Measurements from ENCODE around the gene MBLAC1.

DNA sequence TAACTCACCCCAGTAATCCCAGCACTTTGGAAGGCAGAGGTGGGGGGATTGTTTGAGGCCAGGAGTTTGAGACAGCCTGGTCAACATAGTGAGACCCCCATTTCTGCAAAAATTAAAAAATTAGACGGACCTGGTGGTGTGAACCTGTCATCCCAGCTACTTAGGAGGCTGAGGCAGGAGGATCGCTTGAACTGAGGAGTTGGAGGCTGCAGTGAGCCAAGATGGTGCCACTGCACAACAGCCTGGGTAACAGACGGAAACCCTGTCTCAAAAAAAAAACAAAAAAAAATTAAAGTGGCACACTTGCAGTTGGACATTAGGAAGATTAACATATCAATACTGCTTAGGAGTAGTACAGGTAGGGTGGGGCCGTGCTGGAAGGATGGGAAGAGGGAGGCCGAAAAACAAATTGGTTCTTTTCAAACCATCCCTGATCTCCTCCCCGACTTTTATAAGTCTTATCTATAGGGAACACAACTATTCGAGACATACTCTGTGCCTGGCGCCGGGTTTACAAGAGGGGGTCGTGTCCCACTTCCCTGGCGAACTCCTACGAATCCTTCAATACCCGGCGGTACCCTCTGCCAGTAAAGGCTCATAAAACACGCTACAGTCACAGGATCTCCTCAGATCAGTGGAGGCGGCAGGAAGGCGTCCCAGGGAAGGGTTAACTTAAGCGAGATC, 8.2 kb upstream of the MBLAC1 start:
- TF ChIP-seq, protein P1, sequence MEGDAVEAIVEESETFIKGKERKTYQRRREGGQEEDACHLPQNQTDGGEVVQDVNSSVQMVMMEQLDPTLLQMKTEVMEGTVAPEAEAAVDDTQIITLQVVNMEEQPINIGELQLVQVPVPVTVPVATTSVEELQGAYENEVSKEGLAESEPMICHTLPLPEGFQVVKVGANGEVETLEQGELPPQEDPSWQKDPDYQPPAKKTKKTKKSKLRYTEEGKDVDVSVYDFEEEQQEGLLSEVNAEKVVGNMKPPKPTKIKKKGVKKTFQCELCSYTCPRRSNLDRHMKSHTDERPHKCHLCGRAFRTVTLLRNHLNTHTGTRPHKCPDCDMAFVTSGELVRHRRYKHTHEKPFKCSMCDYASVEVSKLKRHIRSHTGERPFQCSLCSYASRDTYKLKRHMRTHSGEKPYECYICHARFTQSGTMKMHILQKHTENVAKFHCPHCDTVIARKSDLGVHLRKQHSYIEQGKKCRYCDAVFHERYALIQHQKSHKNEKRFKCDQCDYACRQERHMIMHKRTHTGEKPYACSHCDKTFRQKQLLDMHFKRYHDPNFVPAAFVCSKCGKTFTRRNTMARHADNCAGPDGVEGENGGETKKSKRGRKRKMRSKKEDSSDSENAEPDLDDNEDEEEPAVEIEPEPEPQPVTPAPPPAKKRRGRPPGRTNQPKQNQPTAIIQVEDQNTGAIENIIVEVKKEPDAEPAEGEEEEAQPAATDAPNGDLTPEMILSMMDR (IDR thresholded peaks at IDR 0.05; ENCODE audit: poor library complexity, severe bottlenecking) = no peak
- TF ChIP-seq EP300 (conservative IDR thresholded peaks at IDR 0.05; ENCODE audit: poor library complexity, severe bottlenecking) (no peak), TAF1 (IDR thresholded peaks at IDR 0.05; ENCODE audit: low read depth) (no peak), POLR2AphosphoS5 (IDR thresholded peaks at IDR 0.05) (no peak), SMC3 (conservative IDR thresholded peaks at IDR 0.05; ENCODE audit: poor library complexity) (no peak), EZH2 (IDR thresholded peaks at IDR 0.05; ENCODE audit: borderline replicate concordance, insufficient read depth, low read length, poor library complexity, severe bottlenecking) (no peak), MXI1 (conservative IDR thresholded peaks at IDR 0.05; ENCODE audit: poor library complexity, severe bottlenecking) (no peak)

Data from neural cell (in vitro differentiated cells).